ENCODE data around the gene YPEL2.

YPEL2 gene

GRCh38 chr17:59436900-59437299, 105.4 kb downstream of the YPEL2 start:
- H3K27ac ChIP-seq = no peak overlapping the region

GRCh38 chr17:59437791-59438281, 106.4 kb downstream of the YPEL2 start:
- H3K27ac ChIP-seq = no peak overlapping the region
- TF ChIP-seq ZFX (IDR thresholded peaks at IDR 0.05; ENCODE audit: borderline replicate concordance) = no peak
- TF ChIP-seq CTCF (IDR thresholded peaks at IDR 0.05) = no peak

More at GRCh38 chr17:59436900-59437299, 105.4 kb downstream of the YPEL2 start:
- TF ChIP-seq ZFX (IDR thresholded peaks at IDR 0.05; ENCODE audit: borderline replicate concordance) (no peak), CTCF (IDR thresholded peaks at IDR 0.05) (no peak)

- TF ChIP-seq CTCF (IDR thresholded peaks at IDR 0.05) = no peak
- no peak for TF ChIP-seq ZFX (IDR thresholded peaks at IDR 0.05; ENCODE audit: borderline replicate concordance)
- no peak overlapping the region for H3K27ac ChIP-seq
Measured at GRCh38 chr17:59439262-59439661, 107.8 kb downstream of the YPEL2 start.

- TF ChIP-seq CTCF (IDR thresholded peaks at IDR 0.05) (no peak), ZFX (IDR thresholded peaks at IDR 0.05; ENCODE audit: borderline replicate concordance) (no peak)
- H3K27ac ChIP-seq = no peak overlapping the region
Measured at GRCh38 chr17:59439741-59440211, 108.3 kb downstream of the YPEL2 start.

- TF ChIP-seq ZFX (IDR thresholded peaks at IDR 0.05; ENCODE audit: borderline replicate concordance) = no peak
- peak; percentile 86 for TF ChIP-seq CTCF (IDR thresholded peaks at IDR 0.05)
- no peak overlapping the region for H3K27ac ChIP-seq
Measured at GRCh38 chr17:59440757-59441463, 109.5 kb downstream of the YPEL2 start.

- TF ChIP-seq ZFX (IDR thresholded peaks at IDR 0.05; ENCODE audit: borderline replicate concordance) = no peak
- no peak for TF ChIP-seq CTCF (IDR thresholded peaks at IDR 0.05)
- H3K27ac ChIP-seq = no peak overlapping the region
Measured at GRCh38 chr17:59441464-59442096, 110.1 kb downstream of the YPEL2 start.

GRCh38 chr17:59443106-59443505, 111.7 kb downstream of the YPEL2 start:
- H3K27ac ChIP-seq = no peak overlapping the region
- no peak for TF ChIP-seq CTCF (IDR thresholded peaks at IDR 0.05)
- no peak for TF ChIP-seq ZFX (IDR thresholded peaks at IDR 0.05; ENCODE audit: borderline replicate concordance)
